BE2C (cell line): Measurements from ENCODE around the gene PKIG.
"Not testable (repeated sequence)": the region's sequence is repeated elsewhere in the genome, so short reads cannot be mapped to it uniquely, and the experiment has no call there.

Experiments
- DNase-seq: peaks from one replicate; pipeline ENCODE4 v3.0.0-alpha.2; 2020
- H3K27me3 ChIP-seq: fragments of 250-450 bp; sonication (Bioruptor Pico); 2 replicates; pipeline ENCODE4 v1.5.1; 2020; ENCODE audit warnings: mild to moderate bottlenecking
- H3K36me3 ChIP-seq: fragments of 250-450 bp; sonication (Bioruptor Pico); 2 replicates; pipeline ENCODE4 v1.5.1; 2020; ENCODE audit warnings: mild to moderate bottlenecking
- H3K4me1 ChIP-seq: fragments of 250-450 bp; sonication (Bioruptor Pico); 2 replicates; pipeline ENCODE4 v1.5.1; 2020
- H3K4me3 ChIP-seq: 2 replicates; pipeline ENCODE4 v1.5.1; 2011; ENCODE audit warnings: low read depth, low read length
- H3K9me3 ChIP-seq: fragments of 250-450 bp; sonication (Bioruptor Pico); 2 replicates; pipeline ENCODE4 v1.5.1; 2020
- TF ChIP-seq, protein P1 (sequence below): IDR thresholded peaks from 2 replicates; pipeline ENCODE4 v1.5.1; 2012; ENCODE audit warnings: mild to moderate bottlenecking, low read depth, low read length

PKIG gene

DNA sequence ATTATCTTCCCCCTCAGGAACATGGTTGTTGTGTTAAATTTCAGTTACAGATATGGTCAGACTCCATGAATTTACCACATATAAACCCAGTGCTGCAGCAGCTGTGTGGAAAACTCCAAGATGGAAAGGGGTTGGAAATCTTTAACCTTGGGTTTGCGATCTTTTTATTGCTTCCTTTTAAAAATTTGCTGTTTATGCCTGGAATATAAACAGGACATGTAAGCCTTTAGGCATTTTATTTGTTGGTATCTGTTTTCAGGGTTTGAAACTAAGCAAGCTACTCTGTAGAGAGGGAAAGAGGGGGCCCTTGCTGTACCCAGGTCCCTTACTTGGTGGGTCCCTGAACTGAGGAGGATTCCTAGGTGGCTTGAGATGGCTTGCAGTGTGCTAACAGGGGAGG is 778 bp downstream of the PKIG start:
- Histone ChIP-seq H3K9me3 (no peaks in the 10 kb centered on the region), H3K4me3 (no peak overlapping the region), H3K4me1 (no peaks in the 10 kb centered on the region; the same call in 1 of the 2 replicates), H3K36me3 (no peaks in the 10 kb centered on the region), H3K27me3 (no peaks in the 10 kb centered on the region)
- DNase-seq: no peak
- TF ChIP-seq, protein P1, sequence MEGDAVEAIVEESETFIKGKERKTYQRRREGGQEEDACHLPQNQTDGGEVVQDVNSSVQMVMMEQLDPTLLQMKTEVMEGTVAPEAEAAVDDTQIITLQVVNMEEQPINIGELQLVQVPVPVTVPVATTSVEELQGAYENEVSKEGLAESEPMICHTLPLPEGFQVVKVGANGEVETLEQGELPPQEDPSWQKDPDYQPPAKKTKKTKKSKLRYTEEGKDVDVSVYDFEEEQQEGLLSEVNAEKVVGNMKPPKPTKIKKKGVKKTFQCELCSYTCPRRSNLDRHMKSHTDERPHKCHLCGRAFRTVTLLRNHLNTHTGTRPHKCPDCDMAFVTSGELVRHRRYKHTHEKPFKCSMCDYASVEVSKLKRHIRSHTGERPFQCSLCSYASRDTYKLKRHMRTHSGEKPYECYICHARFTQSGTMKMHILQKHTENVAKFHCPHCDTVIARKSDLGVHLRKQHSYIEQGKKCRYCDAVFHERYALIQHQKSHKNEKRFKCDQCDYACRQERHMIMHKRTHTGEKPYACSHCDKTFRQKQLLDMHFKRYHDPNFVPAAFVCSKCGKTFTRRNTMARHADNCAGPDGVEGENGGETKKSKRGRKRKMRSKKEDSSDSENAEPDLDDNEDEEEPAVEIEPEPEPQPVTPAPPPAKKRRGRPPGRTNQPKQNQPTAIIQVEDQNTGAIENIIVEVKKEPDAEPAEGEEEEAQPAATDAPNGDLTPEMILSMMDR: no peak

DNA sequence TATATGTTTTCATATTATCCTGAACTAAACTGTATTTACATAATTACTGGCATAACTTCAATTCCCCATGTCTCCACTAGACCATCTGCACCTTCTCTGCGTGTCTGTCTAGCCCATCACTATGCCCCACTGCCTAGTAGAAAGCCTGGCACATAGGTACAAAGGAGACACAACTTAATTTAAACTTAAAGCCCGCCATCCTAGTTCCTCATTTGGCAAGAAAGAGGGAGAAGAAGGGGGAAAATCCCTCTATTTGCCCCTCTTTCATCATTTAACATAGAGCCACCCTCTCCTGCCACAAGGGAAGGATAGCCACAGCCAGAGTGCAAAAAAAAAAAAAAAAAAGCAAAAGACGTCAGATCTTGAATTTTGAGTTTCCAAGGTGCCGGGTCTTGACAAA is 1.8 kb downstream of the PKIG start:
- TF ChIP-seq, protein P1: no peak
- no peak for DNase-seq
- no peak overlapping the region for H3K4me3 ChIP-seq
- H3K36me3 ChIP-seq: no peaks in the 10 kb centered on the region
- no peaks in the 10 kb centered on the region for H3K27me3 ChIP-seq
- no peaks in the 10 kb centered on the region; the same call in 1 of the 2 replicates for H3K4me1 ChIP-seq
- H3K9me3 ChIP-seq: no peaks in the 10 kb centered on the region

DNA sequence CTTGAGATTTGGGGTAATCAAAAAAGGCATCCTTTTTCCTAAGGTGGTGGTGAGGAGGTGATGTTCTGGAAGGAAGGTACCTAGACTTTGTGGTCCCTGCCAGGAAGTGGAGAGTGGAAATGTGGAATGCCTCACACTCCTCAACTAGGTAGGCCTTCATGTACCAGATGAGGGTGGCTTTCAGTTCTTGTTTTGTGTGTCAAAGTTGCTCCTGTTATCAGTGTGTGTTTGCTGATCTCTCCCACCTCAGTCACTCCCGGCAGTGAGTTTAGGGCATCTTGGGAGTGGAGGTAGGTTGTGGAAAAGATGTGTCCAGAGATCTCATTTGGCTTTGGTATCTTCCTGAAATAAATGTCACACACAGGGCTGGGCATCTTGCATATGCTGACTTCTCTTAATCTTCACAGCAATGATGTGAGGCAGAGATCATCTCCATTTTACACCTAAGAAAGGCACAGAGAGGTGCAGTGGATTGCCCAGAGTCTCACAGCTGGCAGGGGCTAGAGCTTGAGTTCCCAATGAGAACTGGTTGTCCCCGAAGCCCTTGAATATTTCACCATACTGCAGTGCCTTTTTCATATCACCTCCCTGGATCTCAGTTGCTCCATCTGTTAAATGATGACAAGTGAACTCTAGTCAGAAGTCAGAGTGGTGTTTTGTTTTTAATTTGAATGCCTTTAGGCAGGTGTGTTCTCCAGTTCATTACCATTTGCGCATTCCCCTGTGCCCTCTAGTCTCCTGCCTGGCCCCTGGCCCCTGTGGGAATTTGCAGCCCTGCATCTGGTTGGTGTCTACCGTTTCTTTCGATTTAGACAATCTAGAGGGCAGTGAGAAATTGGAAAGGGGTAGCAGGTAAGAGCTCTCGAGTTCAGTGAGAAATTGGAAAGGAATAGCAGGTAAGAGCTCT is 2.9 kb downstream of the PKIG start:
- no peaks in the 10 kb centered on the region for H3K36me3 ChIP-seq
- H3K9me3 ChIP-seq: no peaks in the 10 kb centered on the region
- no peaks in the 10 kb centered on the region for H3K27me3 ChIP-seq
- TF ChIP-seq, protein P1: no peak
- no peak overlapping the region for H3K4me3 ChIP-seq
- DNase-seq: no peak
- no peaks in the 10 kb centered on the region; the same call in 1 of the 2 replicates for H3K4me1 ChIP-seq

DNA sequence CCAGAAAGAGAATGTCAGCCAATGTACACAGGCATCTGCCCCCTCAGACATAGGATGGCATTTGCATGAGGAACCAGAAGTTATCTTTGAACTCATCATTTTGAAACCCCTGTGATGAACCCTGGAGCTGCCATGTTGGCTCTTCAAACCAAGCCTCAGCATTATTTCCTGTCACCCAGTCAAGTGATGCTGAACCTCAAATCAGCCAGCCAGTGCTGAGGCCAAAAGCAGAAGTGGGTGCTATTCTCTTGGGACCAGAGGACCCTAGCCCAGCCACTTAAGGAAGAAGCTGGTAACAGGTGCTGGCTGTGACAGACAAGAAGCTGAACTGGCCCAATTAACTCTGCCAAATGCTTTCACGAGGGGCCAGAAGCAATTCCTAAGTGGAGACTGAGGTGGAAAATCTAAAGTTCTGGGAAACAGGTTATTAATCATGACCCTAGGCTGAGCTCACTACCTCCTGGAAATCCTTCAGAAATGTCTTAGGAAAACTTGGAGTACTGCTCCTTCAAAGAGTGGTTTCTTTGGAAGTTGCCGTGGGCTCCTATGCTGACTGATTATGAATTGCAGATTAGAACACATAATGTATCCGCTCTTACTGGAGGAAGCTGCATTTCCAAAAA is 4.0 kb downstream of the PKIG start:
- Histone ChIP-seq H3K4me3 (no peak overlapping the region), H3K36me3 (no peaks in the 10 kb centered on the region), H3K4me1 (no peaks in the 10 kb centered on the region; the same call in 1 of the 2 replicates), H3K9me3 (no peaks in the 10 kb centered on the region), H3K27me3 (no peaks in the 10 kb centered on the region)
- no peak for DNase-seq
- TF ChIP-seq, protein P1: no peak

DNA sequence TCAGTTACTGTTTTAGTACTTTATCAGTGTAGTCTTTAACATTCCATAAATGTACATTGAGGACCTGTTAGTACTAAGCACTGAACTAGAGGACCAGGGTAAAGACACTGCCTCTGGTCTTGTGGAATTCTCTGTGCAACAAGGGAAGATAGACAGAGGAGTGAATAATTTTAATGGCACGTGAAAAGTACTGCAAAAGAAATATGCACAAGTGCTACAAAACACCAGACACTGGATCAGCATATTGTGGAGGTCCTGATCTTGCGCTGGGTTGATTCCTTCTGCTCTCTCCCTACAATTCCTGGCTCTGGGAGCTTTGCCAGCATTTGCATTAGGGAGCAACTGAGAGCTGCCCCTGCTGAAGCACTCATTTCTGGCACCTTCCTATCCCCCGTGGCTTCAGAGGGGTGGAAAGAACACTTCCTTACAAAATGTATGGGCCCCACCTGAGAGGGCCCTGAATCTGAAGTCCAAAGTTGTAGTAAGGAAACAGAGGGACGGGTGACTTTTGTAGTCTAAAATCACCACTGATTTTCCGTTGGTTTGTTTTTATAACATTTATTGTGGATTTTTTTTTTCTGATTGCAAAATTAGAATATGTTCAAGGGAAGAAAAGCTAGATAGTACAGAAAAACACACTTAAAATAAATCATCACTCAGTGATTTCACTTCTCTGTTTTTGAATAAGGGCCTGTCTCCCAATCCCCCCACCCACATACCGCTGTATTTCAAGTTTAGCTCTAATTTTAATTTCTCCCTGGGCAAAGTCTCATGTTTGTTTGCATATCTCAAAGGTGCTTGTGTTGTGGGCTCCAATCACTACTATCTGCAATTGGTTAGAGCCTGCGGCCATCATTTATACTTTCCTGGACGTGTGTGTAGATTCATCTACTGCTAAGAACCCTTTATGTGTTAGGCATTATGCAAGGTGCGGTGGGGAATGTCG is 4.9 kb downstream of the PKIG start:
- no peak overlapping the region for H3K4me3 ChIP-seq
- no peak for DNase-seq
- no peaks in the 10 kb centered on the region for H3K4me1 ChIP-seq

DNA sequence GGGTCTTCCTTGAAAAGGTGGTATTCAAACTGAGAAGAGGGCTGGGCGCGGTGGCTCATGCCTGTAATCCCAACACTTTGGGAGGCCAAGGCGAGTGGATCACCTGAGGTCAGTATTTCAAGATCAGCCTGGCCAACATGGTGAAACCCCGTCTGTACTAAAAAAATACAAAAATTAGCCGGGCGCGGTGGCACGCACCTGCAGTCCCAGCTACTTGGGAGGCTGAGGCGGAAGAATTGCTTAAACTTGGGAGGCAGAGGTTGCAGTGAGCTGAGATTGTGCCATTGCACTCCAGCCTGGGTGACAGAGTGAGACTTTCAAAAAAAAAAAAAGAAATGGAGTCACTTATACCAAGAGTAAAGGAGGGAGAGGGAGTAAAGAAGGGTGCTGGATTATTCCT is 5.9 kb downstream of the PKIG start:
- not testable (repeated sequence) for H3K9me3 ChIP-seq, H3K27me3 ChIP-seq, H3K36me3 ChIP-seq, DNase-seq, H3K4me1 ChIP-seq, H3K4me3 ChIP-seq

More for the DNA sequence above, 4.9 kb downstream of the PKIG start:
- H3K36me3 ChIP-seq: no peaks in the 10 kb centered on the region
- no peaks in the 10 kb centered on the region for H3K9me3 ChIP-seq
- H3K27me3 ChIP-seq: no peaks in the 10 kb centered on the region
- TF ChIP-seq, protein P1: no peak
